D721Med (cell line): Measurements from ENCODE around the gene NTRK3.

Source experiments
- DNase-seq: peaks from one replicate; pipeline ENCODE4 v3.0.0; 2011; ENCODE audit warnings: low spot score; ENCODE audit not compliant: insufficient read length
- FAIRE-seq: peaks from 2 replicates; lab custom pipeline; 2011; peaks lifted over from hg19 to GRCh38; lab: Jason Lieb, UNC
- TF ChIP-seq, protein P1 (sequence below): IDR thresholded peaks from 2 replicates; pipeline ENCODE4 v1.5.1; 2012; ENCODE audit warnings: mild to moderate bottlenecking, control low read depth; ENCODE audit not compliant: insufficient read depth; ENCODE audit errors: missing control alignments

Gene NTRK3

DNA sequence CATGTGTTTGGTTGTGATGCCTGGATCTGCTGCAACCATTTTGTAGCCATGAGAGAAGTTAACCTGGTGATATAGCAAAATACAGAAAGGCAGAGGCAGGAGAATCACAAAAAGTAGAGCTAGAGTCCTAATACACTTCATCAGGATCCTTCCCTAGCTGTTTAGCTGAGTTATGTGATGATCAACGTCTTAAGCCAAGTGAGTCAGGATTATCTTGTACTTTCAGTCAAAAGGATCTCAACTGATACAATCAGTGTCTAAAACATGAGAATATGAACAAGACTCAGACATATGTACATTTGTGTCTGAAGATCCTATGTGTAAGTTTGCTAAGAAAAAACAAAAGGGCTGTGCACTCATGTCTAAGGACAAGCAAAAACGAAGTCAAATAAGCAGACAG is 236.9 kb downstream of the NTRK3 start:
- TF ChIP-seq, protein P1, sequence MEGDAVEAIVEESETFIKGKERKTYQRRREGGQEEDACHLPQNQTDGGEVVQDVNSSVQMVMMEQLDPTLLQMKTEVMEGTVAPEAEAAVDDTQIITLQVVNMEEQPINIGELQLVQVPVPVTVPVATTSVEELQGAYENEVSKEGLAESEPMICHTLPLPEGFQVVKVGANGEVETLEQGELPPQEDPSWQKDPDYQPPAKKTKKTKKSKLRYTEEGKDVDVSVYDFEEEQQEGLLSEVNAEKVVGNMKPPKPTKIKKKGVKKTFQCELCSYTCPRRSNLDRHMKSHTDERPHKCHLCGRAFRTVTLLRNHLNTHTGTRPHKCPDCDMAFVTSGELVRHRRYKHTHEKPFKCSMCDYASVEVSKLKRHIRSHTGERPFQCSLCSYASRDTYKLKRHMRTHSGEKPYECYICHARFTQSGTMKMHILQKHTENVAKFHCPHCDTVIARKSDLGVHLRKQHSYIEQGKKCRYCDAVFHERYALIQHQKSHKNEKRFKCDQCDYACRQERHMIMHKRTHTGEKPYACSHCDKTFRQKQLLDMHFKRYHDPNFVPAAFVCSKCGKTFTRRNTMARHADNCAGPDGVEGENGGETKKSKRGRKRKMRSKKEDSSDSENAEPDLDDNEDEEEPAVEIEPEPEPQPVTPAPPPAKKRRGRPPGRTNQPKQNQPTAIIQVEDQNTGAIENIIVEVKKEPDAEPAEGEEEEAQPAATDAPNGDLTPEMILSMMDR: no peak
- FAIRE-seq (no peak), DNase-seq (no peak)

DNA sequence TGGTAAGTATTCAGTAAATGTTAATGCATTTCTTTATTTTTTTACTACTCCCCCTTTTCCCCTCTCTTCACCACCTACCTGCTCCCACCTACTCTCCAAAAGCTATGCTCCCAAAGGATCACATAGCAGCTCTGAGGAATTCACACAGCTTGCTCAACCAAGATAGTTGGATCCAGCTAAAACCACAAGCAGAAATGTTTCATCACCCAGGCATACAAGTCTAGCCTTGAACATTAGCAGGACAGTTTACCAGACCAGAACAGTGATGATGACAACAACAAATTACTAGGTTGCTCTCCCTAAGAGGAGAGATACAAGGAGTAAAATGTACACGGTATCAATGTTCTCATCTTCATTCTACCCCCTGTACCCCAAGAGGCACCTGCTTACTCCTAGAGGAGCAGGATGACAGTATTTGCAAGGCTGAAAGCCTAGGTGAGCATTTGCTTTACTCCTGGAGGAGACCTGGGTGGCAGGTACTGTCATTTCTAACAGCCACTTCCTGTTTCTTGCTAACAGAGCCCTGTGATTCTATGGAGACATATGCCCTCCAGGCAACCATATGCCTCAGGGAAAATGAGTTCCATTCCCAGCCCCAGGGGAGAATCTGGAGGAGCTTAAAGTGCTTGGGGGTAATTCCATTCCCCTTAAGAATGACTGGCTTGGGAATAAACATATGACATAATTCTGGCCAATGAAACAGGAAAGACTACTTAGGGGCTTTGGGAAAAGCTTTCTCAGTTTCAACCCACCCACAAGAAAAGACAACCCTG is 237.5 kb downstream of the NTRK3 start:
- DNase-seq: no peak
- no peak for FAIRE-seq
- TF ChIP-seq, protein P1: no peak

DNA sequence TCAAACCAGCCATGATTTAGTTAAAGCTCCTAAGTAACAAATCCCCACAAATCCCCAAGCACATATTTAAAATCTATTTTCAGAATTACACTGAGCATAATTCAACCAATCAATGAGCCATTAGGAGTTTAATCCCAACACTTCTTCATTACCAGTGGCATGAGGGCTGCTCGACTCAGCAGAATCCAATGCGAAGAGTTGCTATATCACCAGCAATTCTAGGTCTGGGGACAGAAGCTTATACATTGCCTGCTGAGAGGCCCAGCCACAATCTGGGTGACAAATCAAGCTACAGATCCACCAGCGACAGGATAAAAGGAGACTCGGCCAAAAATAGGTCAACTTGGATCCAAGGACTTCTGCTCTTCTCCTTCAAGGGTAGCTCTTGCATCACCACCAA is 238.8 kb downstream of the NTRK3 start:
- TF ChIP-seq, protein P1: no peak
- DNase-seq: no peak
- FAIRE-seq: no peak

DNA sequence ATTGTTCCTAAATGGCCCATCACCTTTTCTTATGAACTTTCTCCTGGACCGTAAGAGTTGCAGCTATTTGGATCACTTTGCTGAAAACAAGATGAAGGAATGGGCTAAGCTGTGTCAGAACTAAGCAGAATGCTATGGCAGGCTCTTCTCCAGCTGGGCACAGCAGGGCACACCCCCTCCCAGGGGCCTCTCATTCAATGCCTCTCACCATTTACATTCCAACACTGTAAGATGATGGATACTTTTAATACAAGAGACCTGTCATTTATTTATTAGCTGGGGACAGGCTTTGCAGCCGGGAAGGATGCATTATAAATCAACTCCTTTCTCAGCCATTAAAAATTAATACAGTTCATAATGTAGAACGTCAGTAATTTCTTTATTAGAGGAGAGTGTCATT is 240.1 kb downstream of the NTRK3 start:
- FAIRE-seq (no peak), DNase-seq (no peak)
- TF ChIP-seq, protein P1: no peak

DNA sequence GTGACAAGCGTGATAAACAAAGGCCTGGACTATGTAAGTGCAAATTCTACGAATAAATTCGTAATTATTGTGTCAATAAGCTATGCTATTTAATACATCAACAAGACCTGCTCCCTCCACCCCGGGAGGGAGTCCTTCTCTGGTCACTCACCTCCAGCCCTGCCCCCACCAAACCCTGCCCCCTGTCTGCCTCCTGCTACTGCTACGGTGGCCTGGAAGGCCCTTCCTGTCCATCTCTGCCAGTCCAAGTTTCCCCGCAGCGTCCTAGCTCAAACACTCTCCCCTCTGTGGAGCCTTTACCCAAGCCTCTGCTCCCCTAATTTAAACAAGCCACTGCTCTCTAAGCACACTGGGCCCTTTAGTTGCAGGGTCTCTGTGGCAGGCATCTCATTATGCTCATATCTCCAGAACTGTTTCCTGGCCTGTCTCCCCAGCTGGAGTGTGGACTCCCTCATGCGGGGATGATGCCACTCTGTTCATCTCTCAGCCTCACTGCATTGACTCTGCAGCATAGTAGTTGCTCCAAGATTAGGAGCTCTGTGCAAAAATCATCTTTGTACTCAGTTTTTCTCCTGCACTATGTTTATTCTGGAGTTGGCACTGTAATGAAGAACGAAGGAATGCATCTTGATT is 241.2 kb downstream of the NTRK3 start:
- TF ChIP-seq, protein P1: no peak
- FAIRE-seq (no peak), DNase-seq (no peak)

DNA sequence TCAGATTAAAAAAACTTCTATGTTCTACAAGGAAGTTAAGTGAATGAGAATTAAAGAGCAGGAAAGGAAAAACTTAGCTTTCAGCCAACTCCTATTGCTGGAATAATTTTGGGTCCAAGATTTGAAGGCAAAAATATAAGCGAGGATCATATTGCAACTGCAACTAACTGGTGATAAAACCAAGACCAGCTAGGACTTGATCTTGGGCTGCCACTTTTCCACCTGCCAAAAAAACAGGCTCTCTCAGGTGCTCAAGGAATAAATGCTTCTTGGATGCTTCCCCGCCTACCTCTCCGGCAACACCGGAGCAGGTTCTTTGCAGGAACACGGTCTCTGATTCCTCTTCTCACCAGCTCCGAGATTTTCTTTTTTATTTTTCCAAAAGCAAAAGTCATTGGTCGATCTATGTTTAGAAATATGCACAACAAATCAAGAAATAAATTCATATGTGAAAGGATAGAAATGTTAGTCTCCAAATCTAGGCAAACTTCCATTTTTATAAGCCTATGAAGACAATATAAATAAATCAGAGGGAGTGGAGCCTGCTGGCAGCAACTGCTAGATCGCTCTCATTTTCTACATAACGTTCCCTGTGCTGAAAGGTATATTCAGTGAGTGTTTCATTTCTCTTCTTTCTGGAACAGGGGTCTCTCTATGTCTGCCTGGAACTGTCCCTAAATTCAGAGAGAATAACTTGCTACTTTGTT is 241.9 kb downstream of the NTRK3 start:
- DNase-seq (no peak), FAIRE-seq (no peak)
- TF ChIP-seq, protein P1: no peak
